GM19438 (cell line): ENCODE data around the gene SLC12A4.
"Not testable (repeated sequence)": the region's sequence is repeated elsewhere in the genome, so short reads cannot be mapped to it uniquely, and the experiment has no call there.

ENCODE experiments used
- ATAC-seq: cut with Tn5 transposase; IDR thresholded peaks from one replicate; pipeline ENCODE4 v1.9.1; 2021; ENCODE audit warnings: low read depth; ENCODE audit not compliant: unreplicated experiment

The SLC12A4 gene

DNA sequence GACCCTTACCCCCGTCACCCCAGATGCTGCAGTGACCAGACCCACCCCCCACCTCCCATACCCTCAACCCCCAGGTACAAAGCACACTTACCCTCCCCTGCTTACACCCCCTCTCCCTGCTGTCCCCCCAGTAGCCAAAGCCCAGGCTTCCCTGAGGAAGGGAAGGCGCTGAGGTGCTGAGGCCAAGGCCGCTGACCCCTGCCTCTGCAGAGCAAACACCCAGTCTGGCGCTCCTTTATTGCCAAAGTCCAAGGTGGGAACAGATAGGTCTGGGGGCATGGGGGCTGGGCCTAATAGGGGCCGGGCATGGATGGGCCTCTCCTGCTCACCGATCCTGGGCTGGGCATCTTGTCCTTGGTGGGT is 25.2 kb downstream of the SLC12A4 start:
- no peak for ATAC-seq

DNA sequence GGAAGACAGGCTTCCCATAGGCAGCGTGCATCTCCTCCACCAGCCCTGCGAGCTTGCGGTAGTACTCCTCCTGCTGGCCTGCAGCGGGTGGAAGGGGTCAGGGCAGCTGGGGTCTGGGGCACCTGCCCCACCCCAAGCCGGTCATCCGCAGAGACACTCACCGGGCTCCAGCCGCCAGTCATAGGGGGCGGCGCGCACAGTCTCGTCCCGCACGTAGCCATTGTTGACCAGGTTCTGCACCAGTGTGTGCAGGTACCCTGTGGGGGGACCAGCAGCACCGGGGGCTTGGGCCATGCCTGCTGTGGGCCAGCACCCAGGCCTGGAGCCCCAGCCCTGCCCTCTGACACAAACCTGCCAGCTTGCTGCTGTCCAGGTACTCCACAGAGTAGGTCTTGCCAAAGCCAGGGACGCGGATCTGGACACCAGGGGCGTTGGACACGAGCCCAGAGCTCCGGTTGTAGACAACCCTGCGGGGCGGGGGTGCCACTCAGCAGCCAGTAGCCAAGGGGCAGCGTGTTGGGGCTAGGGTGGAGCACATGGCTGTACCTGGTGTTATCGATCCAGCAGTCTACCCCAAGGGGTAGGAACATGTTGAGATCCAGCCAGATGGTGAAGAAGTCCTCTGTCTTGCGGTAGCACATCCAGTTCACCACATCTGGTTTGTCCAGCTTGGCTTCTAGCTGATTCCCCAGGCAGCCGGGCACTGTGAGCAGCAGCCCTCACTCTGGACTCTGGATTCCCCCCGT is 25.8 kb downstream of the SLC12A4 start:
- ATAC-seq: no peak

DNA sequence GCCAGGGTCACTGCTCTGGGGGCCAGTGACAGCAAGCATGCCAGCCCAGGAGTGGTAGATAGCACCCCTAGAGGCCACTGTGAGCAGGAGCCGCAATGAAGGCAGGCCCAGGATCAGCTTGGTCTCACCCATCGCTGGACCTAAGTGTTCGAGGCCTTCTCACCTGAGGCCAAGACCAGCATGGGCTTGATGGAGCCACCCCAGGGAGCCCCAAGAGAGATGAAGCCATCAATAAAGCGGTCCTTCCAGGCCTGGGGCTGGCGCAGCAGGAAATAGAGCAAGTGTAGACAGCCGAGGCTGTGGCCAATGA is 26.3 kb downstream of the SLC12A4 start:
- ATAC-seq: no peak

DNA sequence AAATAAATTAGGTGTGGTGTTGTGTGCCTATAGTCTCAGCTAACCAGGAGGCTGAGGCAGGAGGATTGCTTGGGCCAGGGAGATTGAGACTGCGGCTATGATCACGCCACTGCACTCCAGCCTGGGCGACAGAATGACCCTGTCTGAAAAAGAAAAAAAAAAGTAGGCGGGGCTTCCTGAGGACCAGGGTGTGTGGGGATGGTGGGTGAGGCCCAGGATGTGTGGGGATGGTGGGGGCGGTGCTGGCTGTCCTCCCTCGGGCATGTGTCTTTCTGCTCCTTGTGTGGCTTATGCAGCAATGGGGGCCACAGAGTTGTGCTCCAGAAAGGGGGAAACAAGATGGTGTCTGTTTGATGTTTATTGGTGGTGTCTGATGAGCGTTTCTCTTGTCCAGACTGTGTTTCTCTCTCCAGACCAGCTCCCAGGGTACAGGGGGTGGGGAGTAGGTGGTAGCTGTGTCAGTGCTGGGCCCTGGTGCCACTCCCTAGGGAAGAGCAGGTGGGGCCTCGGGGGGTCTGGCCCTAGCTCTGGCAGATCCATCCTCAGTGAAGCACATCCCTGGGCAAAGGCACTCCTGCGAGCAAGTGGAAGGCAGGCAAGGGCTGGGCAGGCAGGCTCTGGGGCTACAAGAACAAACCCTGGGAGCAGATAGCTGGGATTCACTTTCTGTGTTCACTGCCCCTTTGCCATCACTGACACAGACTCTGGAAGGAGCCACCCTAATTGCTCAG is 26.8 kb downstream of the SLC12A4 start:
- ATAC-seq: no peak

DNA sequence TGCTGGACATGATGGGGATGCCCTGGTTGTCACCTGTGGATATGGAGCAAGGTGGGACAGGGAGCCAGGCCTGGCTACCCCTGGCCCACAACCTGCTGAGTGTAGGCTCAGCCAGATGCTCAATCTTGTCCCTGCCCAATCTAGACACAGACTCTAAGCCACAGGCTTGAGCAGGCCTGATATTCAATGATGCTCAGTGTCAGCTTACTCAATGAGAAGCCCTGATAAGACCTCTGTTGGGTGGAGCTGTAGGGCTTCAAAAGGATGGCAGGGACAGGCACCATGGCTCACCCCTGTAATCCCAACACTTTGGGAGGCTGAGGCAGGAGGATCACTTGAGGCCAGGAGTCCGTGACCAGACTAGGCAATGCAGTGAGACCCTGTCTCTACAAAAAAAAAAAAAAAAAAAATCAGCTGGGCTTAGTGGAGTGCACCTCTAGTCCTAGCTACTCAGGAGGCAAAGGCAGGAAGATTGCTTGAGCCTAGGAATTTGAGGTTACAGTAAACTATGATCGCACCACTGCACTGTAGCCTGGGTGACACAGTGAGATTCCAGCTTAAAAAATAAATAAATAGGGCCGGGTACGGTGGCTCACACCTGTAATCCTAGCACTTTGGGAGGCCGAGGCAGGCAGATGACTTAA is 27.9 kb downstream of the SLC12A4 start:
- no peak for ATAC-seq

DNA sequence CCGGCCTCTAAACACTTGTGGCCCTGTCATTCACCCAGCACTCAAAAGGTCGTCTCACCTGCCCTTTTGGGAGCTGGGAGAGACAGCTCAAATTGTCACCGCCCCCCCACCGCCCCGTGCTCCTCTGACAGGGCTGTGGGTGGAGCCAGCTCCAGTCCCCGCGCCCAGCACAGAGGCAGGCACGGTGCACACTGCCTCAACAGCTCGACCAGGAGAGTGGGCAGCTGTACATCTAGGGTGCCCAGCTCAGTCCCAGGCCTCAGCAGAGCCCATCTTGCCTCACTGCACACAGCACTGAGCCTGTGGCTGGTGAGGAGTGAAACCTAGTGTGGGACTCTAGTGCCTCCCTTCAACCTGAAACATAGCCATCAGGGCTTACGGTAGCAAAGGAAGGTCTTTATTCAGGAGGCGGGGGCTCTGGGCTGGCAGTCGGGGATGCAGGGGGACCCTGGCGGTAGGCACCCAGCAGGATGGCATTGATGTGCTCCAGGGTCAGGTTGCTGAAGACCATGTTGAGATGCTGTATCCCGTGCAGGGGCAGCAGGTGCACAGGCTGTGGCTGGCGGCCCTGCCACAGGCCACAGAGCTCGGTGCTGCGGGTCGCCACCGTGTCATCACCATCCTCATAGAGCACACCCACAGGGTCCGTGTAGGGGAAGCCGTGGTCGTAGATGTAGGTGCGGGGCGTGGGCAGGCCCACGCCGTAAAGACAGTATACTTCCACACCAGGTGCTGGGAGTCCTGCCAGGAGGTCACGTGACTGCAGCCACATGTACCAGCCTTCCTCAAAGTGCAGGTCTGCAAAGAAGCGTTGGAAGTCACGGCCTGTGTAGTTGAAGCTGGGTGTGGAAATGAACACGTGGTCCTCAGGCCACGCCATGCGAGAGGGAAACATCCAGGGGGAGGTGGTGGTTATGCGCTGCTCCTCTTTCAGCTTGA is 28.7 kb downstream of the SLC12A4 start:
- ATAC-seq: no peak

DNA sequence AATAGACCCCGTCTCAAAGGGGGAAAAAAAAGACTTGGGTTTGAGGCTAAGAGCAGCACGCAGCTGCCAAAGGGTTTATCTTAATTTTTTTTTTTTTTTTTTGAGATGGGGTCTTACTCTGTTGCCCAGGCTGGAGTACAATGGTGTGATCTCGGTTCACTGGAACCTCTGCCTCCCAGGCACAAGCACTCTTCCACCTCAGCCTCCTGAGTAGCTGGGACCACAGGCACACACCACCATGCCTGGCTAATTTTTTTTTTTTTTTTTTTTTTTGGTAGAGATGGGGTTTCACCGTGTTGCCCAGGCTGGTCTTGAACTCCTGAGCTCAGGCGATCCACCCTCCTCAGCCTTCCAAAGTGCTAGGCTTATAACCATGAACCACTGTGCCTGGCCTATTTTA is 30.7 kb downstream of the SLC12A4 start:
- not testable (repeated sequence) for ATAC-seq

DNA sequence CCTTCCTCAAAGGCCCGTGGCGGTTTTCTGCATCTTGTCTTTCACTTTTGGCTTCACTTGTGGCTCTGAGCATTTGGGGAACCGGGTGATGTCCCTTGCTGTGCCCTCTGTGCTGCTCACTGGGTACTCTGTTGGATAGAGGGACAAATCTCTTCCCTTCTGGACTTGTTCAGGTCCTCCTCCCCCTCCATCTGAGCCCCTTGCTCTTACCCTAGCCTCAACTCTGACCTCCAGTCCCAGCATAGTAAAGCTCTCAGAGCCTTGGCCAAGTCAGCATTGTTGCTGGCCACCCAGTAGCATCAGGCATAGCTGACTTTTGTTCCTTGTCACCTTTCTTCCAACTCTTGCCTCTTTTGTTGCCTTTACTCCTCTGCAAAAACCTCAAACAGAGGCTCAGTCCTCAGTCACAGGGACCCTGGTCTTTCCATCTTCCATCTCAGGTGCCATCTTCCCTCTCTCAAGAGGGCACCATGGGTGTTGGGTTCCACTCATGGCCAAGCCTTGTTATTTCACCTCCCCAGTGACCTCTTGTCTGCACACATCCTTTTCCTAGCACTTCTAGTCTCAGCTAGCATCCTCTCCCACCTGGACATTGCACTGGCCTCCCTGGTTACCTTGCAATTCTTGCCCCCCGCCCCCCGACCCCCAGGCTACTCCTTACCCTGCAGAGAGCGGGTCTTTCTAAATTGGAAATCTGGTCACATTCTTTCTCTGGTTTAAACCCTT is 31.4 kb downstream of the SLC12A4 start:
- ATAC-seq: peak; percentile 51

DNA sequence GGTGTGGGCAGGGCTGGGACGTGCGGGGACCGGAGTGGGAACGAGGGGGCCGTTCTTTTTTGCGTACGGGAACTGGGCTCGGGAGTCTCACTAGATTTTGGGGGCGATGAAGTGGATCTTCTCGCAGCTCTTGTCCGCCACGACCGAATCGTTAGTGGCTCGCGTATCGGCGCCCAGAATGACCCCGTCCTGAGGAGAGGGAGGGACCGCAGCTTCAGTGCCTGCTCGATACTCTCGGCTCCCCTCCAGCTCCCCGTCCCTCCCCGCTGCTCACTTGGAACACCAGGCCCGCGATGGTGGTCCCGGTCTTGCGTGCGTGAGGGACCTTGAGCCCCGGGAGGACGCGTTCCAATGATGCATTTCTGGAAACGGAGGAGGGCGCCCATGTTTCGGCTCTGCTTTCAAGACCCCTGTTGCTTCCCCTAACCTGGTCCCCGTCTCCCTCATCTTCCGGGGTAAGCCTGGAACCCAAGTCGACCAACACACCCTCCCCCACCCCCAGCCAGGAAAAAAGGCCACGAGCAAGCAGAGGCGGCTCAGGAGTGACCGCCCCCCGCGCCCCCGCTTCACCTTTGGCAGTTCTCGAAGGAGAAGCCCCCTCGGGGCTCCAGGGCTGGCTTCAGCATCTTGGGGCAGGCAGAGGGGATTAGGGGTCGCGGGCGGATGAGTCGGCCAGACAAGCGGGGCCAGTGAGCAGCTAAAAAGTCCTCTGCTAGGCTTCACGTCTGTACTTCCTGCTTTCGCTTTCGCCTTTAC is 32.1 kb downstream of the SLC12A4 start, which contains the start of gene PSMB10:
PSMB10 (minus strand) TSS at position 727 of the 756 bp plus-strand sequence; CDS start at position 626, 101 bp downstream.
- no peak for ATAC-seq

DNA sequence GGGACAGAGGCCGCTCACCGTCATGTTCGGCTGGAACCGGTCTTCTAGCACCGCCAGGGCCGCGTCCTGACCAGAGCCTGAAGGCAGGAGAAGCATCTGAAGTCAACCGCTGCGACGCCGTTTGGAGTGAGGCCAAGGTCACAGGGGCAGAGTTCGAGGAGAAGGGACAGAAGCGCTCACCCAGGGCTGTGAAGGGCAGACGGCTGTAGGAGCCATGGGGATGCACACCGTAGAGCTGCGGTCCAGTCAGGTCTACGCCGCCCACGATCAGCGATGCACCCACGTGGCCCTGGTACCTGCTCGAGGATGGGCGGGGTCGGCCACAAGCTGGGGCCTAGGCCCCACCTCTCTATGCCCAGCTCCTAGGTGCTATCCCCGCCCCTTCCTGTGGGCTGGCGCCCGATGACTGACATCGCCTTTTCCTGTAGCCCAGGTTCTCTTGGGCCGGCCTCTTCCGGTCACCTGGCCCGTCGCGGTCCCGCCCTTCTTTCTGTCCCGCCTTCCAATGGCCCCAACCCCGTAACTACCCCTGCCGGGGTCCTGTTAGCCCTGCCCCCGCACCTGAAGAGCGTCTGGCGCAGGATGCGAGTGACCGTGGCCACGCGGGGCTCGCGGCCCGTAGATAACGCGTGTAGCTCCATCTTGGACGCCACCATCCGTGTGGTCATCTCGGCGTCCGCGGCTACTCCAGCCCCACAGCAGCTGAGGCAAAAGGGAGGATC is 32.9 kb downstream of the SLC12A4 start:
- ATAC-seq: peak; percentile 84

DNA sequence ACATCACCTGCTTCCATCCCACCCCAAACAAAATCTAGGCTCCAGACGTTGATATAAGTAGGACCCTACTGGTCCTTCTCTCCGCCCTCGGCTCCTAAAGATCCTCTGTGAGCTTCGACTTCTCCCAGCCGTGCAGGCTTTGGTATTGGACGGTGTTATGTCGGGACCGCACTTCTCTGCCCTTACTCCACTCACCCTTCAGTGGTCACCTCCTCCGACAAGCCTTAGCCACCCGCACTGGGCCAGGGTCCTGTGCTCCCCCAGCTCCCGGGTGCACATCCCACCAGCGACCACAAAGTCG is 33.4 kb downstream of the SLC12A4 start:
- no peak for ATAC-seq

DNA sequence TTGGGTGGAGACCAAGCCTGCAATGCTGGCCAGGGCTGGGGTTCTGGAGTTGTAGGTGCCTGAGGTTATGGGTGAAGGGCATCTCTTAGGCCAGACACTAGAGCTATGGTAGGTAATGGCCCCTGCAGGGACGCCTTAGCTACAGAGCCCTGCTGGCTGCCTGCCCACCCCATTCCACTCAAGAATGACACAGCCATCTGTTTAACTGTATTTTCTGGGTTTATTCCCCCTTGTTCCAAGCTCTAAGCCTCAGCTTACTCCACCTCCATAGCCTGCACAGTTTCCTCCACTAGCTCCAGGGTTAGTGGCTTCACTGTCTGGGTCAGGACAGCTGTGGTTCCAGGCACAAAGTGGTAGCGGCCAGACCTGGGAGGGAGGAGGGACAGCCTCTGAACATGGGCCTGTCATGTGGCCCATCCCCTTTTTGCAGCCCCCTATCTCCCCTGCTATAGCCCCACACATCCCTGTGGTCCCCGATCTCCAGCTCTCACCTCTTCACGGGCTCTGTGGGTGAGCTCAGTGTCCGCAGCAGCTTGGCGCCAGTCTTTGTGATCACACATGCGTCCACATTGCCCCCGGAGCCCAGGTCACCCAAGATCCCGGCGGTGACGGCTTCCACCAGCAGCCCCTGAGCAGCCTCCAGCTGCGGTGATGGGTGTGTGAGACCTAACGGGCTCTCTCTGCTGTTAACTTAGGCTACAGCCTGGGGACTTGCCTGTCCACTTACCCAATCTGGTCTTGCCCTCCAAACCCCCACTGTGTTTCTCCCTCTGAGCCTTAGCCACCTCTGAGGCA is 33.9 kb downstream of the SLC12A4 start:
- no peak for ATAC-seq

DNA sequence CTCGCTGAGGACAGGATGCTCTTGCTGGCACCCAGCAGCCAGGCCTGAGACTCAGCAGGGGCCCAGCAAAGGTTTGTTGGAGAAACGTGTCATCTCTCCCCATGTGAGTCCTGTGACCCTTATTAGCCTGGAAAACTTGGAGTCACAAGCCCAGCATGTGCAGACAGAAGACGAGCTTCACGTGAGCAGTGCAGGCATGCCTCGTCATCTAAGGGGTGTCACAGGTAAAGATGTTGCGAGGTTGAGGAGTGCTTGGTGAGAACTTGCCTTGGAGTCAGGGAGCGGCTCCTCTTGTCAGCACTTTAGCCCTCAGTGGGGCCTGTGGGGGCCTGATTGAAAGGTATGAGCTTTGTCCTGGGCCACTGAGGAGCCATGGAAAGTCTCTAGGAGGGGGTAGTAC is 34.6 kb downstream of the SLC12A4 start:
- no peak for ATAC-seq

DNA sequence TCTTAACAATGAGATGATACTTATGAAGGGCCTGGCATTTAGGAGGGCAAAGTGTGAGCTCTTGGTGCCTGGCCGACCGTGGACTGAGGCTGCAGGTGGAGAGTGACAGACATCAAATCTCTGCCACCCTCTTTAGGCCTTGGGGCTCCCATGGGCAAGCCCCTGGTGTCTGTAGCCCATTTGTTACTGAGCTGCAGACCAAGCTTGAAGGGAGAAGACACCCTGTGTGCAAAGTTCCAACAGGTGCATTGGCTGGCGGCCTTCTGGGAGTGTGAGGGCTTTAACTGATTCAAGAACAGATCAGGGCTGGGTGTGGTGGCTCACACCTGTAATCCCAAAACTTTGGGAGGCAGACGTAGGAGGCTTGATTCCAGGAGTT is 36.0 kb downstream of the SLC12A4 start:
- ATAC-seq: no peak

DNA sequence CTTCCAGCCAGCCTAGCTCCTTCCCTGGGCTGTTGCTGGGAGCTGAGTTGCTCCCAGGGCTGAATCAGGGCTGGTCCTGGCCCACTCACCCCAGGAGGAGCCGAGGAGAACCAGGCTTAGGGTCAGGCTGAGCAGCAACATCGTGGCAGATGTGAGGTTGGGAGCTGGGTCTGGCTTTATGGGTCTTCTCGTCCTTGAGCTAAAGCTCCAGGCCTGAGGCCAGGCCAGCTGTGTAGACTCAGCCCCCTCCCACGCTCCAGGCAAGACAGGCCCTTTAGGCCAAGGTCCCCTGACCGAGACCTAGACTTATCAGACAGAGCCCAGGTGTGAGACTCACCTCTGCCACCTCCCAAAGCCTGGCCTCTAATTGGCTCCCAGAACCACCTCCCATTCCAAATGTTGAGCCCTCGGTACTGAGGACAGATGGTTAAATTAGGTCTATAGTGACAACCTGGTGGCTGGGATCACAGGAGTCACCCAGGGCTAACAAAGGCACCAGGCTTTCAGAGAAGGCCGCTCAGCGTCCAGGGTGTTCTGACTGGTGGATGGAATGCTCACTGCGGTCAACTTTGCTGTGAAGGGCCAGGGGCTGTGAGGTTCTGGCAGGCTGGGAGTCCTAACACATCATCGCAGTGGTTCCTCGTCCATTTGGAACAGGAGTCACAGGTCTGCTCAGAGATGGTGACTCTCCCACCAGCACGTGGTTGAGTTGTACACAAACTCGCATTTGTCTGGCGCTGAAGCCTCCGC is 36.5 kb downstream of the SLC12A4 start, which contains the start of gene CTRL:
CTRL (minus strand) TSS at position 151 of the 750 bp plus-strand sequence; CDS start at position 141, 10 bp downstream.
- ATAC-seq: no peak

DNA sequence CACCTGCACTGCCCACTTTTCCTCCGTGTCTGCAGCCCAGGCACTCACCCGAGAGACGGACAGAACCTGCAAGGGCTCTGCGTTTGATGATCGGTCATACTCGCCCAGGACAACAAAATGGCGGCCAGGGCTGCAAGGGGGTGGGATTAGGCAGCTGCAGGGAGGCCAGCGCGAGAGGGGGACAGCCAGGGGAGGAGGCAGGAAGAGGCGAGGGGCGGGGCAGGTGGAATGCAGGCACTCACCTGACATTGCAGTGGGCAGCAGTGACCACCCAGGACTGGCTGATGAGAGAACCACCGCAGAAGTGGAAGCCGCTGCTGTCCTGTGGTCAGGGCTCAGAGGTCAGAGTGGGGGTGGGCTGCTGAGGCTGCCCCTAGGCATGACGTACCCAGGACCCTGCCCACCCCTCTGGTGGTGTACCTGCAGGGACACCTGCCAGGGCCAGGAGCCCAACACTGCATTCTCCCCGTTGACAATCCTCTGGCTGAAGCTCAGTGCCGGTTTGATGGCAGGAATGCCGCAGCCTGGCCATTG is 37.7 kb downstream of the SLC12A4 start:
- no peak for ATAC-seq

DNA sequence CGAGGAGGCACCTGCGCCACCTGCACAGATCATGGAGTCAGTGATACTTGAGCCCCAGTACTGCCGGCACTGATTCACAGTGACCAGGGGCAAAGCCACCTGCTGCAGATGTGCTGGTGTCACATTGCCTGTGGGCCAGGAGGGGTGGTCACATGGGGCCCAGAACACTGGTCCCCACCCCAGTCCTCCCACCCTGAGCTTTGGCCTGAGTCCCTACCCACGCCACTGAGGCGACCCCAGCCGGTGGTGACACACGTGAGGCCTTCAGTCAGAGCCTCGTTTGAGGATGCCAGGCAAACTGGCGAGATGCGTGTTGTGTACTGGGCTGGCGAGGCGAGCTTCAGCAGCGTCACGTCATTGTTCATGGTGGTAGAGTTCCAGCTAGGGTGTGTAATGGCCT is 38.2 kb downstream of the SLC12A4 start:
- no peak for ATAC-seq
